Choroid plexus epithelial cell (primary cell): Measurements from ENCODE around the gene TMEM150A.

Experiments
- DNase-seq: peaks from one replicate; pipeline ENCODE4 v3.0.0-alpha.2; 2010; ENCODE audit warnings: low read depth
- H3K4me3 ChIP-seq: 2 replicates; pipeline ENCODE4 v1.5.1; 2011; ENCODE audit warnings: low read depth, mild to moderate bottlenecking, control low read depth, low read length, moderate library complexity
- TF ChIP-seq, protein P1 (sequence below): conservative IDR thresholded peaks from 2 replicates; pipeline ENCODE4 v1.5.1; 2011; ENCODE audit warnings: low read depth, mild to moderate bottlenecking, control low read depth, inconsistent platforms, low read length, moderate library complexity

TMEM150A gene

GRCh38 chr2:85551698-85552678 is 50.5 kb downstream of the TMEM150A start:
- TF ChIP-seq, protein P1, sequence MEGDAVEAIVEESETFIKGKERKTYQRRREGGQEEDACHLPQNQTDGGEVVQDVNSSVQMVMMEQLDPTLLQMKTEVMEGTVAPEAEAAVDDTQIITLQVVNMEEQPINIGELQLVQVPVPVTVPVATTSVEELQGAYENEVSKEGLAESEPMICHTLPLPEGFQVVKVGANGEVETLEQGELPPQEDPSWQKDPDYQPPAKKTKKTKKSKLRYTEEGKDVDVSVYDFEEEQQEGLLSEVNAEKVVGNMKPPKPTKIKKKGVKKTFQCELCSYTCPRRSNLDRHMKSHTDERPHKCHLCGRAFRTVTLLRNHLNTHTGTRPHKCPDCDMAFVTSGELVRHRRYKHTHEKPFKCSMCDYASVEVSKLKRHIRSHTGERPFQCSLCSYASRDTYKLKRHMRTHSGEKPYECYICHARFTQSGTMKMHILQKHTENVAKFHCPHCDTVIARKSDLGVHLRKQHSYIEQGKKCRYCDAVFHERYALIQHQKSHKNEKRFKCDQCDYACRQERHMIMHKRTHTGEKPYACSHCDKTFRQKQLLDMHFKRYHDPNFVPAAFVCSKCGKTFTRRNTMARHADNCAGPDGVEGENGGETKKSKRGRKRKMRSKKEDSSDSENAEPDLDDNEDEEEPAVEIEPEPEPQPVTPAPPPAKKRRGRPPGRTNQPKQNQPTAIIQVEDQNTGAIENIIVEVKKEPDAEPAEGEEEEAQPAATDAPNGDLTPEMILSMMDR: peak; percentile 96
- no peak overlapping the region for H3K4me3 ChIP-seq
- peak; percentile 85 for DNase-seq

GRCh38 chr2:85550486-85550885 is 52.0 kb downstream of the TMEM150A start:
- no peak for DNase-seq
- H3K4me3 ChIP-seq: no peak overlapping the region
- TF ChIP-seq, protein P1: no peak

- peak; percentile 96 for DNase-seq
- H3K4me3 ChIP-seq: no peak overlapping the region
- TF ChIP-seq, protein P1: no peak
Observed at GRCh38 chr2:85549826-85550225, 52.7 kb downstream of the TMEM150A start.

DNA sequence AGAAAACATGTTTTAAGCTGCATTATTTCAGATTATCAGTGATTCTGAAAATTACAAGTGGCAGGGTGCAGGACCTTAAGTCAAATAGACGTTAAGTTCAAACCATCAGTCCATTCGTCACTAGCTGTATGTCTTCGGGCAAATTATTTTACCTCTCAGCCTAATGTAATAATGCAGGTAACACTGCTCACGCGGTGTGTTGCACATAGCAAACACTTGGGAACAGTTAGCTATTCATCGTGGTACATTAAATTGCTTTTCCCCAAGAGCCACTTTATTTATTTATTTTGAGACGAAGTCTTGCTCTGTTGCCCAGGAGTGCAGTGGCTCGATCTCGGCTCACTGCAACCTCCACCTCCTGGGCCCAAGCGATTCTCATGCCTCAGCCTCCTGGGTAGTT is 53.4 kb downstream of the TMEM150A start:
- no peak for DNase-seq
- no peak overlapping the region for H3K4me3 ChIP-seq
- TF ChIP-seq, protein P1: no peak

DNA sequence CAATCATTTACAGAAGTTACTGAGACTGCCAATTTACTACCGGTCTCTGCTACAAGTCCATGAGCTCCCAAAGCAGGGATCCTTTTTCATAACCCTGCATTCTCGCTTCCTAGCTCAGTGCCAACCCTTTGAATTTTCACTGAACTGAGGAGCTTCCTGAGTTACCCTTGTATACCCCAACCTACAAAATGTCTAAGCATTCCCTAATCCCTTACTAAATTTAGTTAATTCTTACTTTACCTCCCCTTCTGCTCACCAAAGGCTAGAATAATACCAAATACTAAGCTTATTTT is 53.9 kb downstream of the TMEM150A start:
- no peak for DNase-seq
- TF ChIP-seq, protein P1: no peak
- no peak overlapping the region for H3K4me3 ChIP-seq
